ENCODE data around the gene OSER1. TPM values are rescaled to one million over a fixed set of nuclear protein-coding genes. Genes with fewer than 3 reads are reported as not detected.

OSER1 gene
- total and polyA plus RNA-seq, 2 of the 8 experiments (the other 6 are each of a cell fraction or from before 2014, with no cell fraction given), result 24.5 to 31.8 TPM

DNA sequence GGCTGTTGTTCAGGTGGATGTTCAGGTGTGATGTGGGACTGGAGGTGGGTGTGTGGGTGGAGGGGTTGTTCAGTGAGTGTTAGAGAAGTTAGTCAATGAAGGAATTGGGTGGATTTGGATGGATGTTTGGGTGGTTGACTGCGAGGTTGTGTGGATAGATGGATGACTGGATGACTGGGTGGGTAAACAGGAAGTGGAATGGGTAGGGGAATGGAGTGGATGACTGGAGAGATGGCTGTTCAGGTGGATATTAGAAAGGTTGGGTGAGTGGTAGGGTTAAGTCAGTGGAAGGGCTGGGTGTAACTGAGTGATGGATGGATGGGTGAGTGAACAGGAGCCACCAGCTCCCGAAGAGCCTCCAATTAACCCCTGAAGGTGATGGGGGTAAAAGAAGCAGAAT is 51.4 kb downstream of the OSER1 start:
- H3K9me3 ChIP-seq (ENCODE audit: insufficient read depth in 2 of 2, low read depth in 1 of 2, low read length in 1 of 2), result no peaks in the 10 kb centered on the region
- no peaks in the 10 kb centered on the region for H4K20me1 ChIP-seq (replicated peaks in 1 of 2; ENCODE audit: control insufficient read depth in 1 of 2, insufficient read depth in 2 of 2, low read length in 2 of 2)
- H3K23ac ChIP-seq (ENCODE audit: insufficient read length), result no peak overlapping the region
- FAIRE-seq (no peak), DNase-seq (ENCODE audit: low read depth in 1 of 2, low spot score in 2 of 2) (no peak)
- H2BK15ac ChIP-seq (ENCODE audit: low read length), result no peak overlapping the region
- no peaks in the 10 kb centered on the region for H3K79me1 ChIP-seq (ENCODE audit: low read depth, low read length)
- H3K4me2 ChIP-seq (ENCODE audit: insufficient read depth in 1 of 2, low read depth in 2 of 2, low read length in 2 of 2), result no peak overlapping the region
- H2AFZ ChIP-seq (ENCODE audit: low read length), result no peak overlapping the region
- no peak overlapping the region for H3K9ac ChIP-seq (replicated peaks in 1 of 4; ENCODE audit: extremely low read depth in 1 of 4, low read depth in 3 of 4, low read length in 3 of 4)
- H3K14ac ChIP-seq (ENCODE audit: insufficient read length), result no peak overlapping the region
- no peak overlapping the region for H2BK20ac ChIP-seq (ENCODE audit: low read length)
- H4K5ac ChIP-seq (ENCODE audit: insufficient read length, low read depth, low read length), result no peak overlapping the region
- no peak overlapping the region for H4K8ac ChIP-seq (ENCODE audit: extremely low read depth, insufficient read depth, low read length)
- H3K27me3 ChIP-seq (replicated peaks in 1 of 4; ENCODE audit: control insufficient read depth in 3 of 4, extremely low read depth in 1 of 4, insufficient read depth in 3 of 4, low read length in 3 of 4), result no peaks in the 10 kb centered on the region
- H3K23me2 ChIP-seq (ENCODE audit: low read depth, low read length), result peaks cover 9% of the 10 kb centered on the region; the same call in 1 of the 2 replicates
- no peak overlapping the region for H4K91ac ChIP-seq (replicated peaks; ENCODE audit: insufficient read length, low read length)
- H3K36me3 ChIP-seq (ENCODE audit: control insufficient read depth in 2 of 4, insufficient read depth in 4 of 4, low read length in 3 of 4), result no peaks in the 10 kb centered on the region
- H2AK5ac ChIP-seq (ENCODE audit: low read depth, low read length), result no peak overlapping the region
- no peaks in the 10 kb centered on the region for H3K79me2 ChIP-seq (ENCODE audit: control insufficient read depth in 1 of 2, insufficient read depth in 2 of 2, low read length in 2 of 2)
- H2BK5ac ChIP-seq (ENCODE audit: low read depth, low read length), result no peak overlapping the region
- WGBS, 2 experiments (ENCODE audit: extremely low coverage in 1 of 2, insufficient coverage in 1 of 2, insufficient read length in 1 of 2, insufficient replicate concordance in 2 of 2, low coverage in 1 of 2, low lambda C conversion rate in 2 of 2, missing lambda C conversion rate in 1 of 2), result 95 to 100% methylated on average over 1 to 2 of the region's 2 CpGs
- H2BK12ac ChIP-seq (ENCODE audit: low read depth, low read length), result no peak overlapping the region
- no peak overlapping the region for H3K18ac ChIP-seq (ENCODE audit: extremely low read depth, low read length)
- H3K4ac ChIP-seq (replicated peaks; ENCODE audit: insufficient read length, low read depth, low read length), result no peak overlapping the region
- no peak overlapping the region for H3K27ac ChIP-seq (ENCODE audit: low read depth, low read length)
- POLR2A ChIA-PET (ENCODE audit: partially characterized antibody), result no interaction called here
- CTCF ChIA-PET (ENCODE audit: partially characterized antibody), result interaction anchor here (0.6 kb wide), 1 partner anchor 9 kb away, joined by 3 read pairs; no protein-coding TSS in a partner anchor
- H3K56ac ChIP-seq (replicated peaks; ENCODE audit: insufficient read length, low read depth, low read length), result peak overlapping the region; percentile 37
- H2BK120ac ChIP-seq (replicated peaks; ENCODE audit: low read depth, low read length), result no peak overlapping the region
- no peaks in the 10 kb centered on the region for H3K4me1 ChIP-seq (replicated peaks in 1 of 4; ENCODE audit: control insufficient read depth in 3 of 4, insufficient read depth in 4 of 4, low read length in 3 of 4)
- H3K4me3 ChIP-seq (ENCODE audit: extremely low read depth in 1 of 4, insufficient read depth in 2 of 4, low read depth in 3 of 4, low read length in 4 of 4), result no peak overlapping the region
- TF ChIP-seq BCL11A (IDR thresholded peaks at IDR 0.05; ENCODE audit: low read depth in 2 of 2, low read length in 2 of 2), result no peak
